Stimulated activated naive CD8-positive, alpha-beta T cell treated with anti-CD3 and anti-CD28 coated beads, Interleukin-15, Interleukin-2, amounts not matched to agents 100 ng/mL and 50 ng/mL, for 24 hours (primary cell): ENCODE data around the gene ESYT2.
A peak's percentile ranks its signal among the peaks of the same experiment; 100 is the strongest.
"Not testable (repeated sequence)": the region's sequence is repeated elsewhere in the genome, so short reads cannot be mapped to it uniquely, and the experiment has no call there.

Experiments used
- H3K27ac Mint-ChIP-seq: one replicate; pipeline ENCODE4 v1.8.0; 2021; ENCODE audit warnings: mild to moderate bottlenecking, mixed read lengths
- H3K27me3 Mint-ChIP-seq: one replicate; pipeline ENCODE4 v1.8.0; 2021; ENCODE audit warnings: mixed read lengths
- H3K36me3 Mint-ChIP-seq: one replicate; pipeline ENCODE4 v1.8.0; 2021; ENCODE audit warnings: low read depth, mixed read lengths
- H3K4me1 Mint-ChIP-seq: one replicate; pipeline ENCODE4 v1.8.0; 2021; ENCODE audit warnings: low read depth, mixed read lengths
- H3K4me3 Mint-ChIP-seq: one replicate; pipeline ENCODE4 v1.8.0; 2021; ENCODE audit warnings: mild to moderate bottlenecking, mixed read lengths
- H3K9me3 Mint-ChIP-seq: one replicate; pipeline ENCODE4 v1.8.0; 2021; ENCODE audit warnings: mixed read lengths

ESYT2 gene

GRCh38 chr7:158840604-158841003 lies 11.3 kb upstream of the ESYT2 start:
- Mint-ChIP-seq H3K27ac (no peak overlapping the region), H3K9me3 (no peaks in the 10 kb centered on the region), H3K4me1 (peaks cover 18% of the 10 kb centered on the region), H3K36me3 (no peaks in the 10 kb centered on the region), H3K4me3 (no peak overlapping the region), H3K27me3 (no peaks in the 10 kb centered on the region)

DNA sequence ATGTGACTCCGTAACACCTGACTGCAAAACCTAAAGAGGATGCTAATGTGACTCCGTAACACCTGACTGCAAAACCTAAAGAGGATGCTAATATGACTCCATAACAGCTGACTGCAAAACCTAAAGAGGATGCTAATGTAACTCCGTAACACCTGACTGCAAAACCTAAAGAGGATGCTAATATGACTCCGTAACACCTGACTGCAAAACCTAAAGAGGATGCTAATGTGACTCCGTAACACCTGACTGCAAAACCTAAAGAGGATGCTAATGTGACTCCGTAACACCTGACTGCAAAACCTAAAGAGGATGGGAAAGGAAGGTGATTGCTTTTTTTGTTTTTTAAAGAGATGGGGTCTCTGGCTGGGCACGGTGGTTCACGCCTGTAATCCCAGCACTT lies 9.9 kb upstream of the ESYT2 start:
- H3K4me1 Mint-ChIP-seq = peaks cover 13% of the 10 kb centered on the region
- not testable (repeated sequence) for H3K4me3 Mint-ChIP-seq, H3K36me3 Mint-ChIP-seq, H3K27me3 Mint-ChIP-seq, H3K9me3 Mint-ChIP-seq, H3K27ac Mint-ChIP-seq

DNA sequence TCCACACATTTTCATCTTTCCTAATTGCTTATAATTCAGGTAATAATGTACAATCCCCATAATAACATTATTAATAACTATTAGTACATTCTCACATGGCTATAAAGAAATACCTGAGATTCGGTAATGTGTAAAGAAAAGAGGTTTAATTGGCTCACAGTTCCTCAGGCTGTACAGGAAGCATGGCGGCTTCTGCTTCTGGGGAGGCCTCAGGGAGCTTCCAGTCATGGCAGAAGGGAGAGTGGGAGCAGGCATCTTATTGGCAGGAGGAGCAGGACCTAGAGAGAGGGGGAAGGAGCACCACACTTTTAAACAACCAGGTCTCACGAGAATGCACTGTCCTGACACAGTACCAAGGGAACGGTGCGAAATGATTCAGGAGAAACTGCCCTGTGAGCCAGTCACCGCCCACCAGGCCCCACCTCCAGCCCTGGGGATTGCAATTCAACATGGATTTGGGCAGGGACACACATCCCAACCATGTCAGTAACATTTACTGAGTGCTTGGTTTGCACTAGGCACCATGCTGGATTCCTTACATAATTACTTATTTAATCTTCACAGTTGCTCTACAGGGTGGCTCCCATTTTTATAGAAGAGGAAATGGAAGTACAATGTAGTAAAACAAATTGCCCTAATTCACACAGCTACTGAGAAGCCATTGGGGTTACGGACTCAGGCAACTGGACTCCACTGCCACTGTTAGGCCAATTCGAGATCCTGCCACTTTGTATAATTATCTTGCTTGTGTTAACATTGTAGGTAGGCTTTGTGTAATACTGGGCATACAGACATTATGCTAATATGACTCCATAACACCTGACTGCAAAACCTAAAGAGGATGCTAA lies 8.7 kb upstream of the ESYT2 start:
- H3K4me3 Mint-ChIP-seq = no peak overlapping the region
- H3K36me3 Mint-ChIP-seq = no peaks in the 10 kb centered on the region
- H3K27ac Mint-ChIP-seq = no peak overlapping the region
- no peaks in the 10 kb centered on the region for H3K27me3 Mint-ChIP-seq
- no peaks in the 10 kb centered on the region for H3K9me3 Mint-ChIP-seq
- peaks cover 8% of the 10 kb centered on the region for H3K4me1 Mint-ChIP-seq

- H3K27ac Mint-ChIP-seq = no peak overlapping the region
- H3K27me3 Mint-ChIP-seq = no peaks in the 10 kb centered on the region
- H3K4me3 Mint-ChIP-seq = no peak overlapping the region
- no peaks in the 10 kb centered on the region for H3K4me1 Mint-ChIP-seq
- H3K9me3 Mint-ChIP-seq = no peaks in the 10 kb centered on the region
- H3K36me3 Mint-ChIP-seq = no peaks in the 10 kb centered on the region
Observed at GRCh38 chr7:158836692-158837091, 7.4 kb upstream of the ESYT2 start.

DNA sequence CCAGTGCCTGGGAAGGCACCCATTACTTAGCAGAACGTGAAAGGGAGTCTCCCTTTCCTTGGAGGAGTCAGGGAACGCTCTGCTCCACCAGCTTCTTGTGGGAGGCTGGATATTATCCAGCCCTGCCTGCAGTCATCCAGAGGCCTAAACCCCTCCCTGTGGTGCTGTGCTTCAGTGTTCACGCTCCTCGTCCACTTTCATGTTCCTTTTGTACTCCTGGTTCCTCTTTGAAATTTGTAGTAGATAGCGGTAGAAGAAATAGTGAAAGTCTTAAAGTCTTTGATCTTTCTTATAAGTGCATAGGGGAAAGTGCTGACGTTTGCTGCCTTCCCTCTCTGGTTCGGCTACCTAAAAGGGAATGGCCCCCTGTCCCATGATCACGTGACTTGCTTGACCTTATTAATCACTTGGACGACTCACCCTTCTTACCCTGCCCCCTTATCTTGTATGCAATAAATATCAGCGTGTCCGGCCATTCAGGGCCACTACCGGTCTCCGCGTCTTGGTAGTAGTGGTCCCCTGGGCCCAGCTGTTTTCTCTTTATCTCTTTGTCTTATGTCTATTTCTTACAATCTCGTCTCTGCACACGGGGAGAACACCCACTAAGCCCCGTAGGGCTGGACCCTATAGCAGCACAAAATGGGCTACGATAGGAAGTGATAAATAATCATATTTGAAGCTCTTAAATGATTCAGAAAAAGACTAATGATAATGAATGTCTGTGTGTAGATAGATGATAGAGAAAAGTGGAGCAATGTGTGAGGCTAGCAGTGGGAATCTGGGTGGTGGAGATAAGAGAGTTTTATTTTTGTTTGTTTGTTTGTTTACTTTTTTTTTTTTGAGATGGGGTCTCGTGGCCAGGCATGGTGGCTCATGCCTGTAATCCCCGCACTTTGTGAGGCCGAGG lies 5.8 kb upstream of the ESYT2 start:
- Mint-ChIP-seq H3K4me1 (peaks cover 8% of the 10 kb centered on the region), H3K9me3 (no peaks in the 10 kb centered on the region), H3K27me3 (no peaks in the 10 kb centered on the region), H3K27ac (no peak overlapping the region), H3K36me3 (no peaks in the 10 kb centered on the region), H3K4me3 (no peak overlapping the region)

- no peaks in the 10 kb centered on the region for H3K27me3 Mint-ChIP-seq
- no peaks in the 10 kb centered on the region for H3K9me3 Mint-ChIP-seq
- H3K27ac Mint-ChIP-seq = no peak overlapping the region
- H3K4me3 Mint-ChIP-seq = no peak overlapping the region
- peaks cover 1% of the 10 kb centered on the region for H3K36me3 Mint-ChIP-seq
- H3K4me1 Mint-ChIP-seq = peaks cover 10% of the 10 kb centered on the region
Observed at GRCh38 chr7:158832994-158833393, 3.7 kb upstream of the ESYT2 start.

GRCh38 chr7:158831738-158832091 lies 2.4 kb upstream of the ESYT2 start:
- H3K27me3 Mint-ChIP-seq = no peaks in the 10 kb centered on the region
- no peaks in the 10 kb centered on the region for H3K9me3 Mint-ChIP-seq
- peaks cover 11% of the 10 kb centered on the region for H3K36me3 Mint-ChIP-seq
- H3K4me1 Mint-ChIP-seq = peaks cover 23% of the 10 kb centered on the region
- H3K27ac Mint-ChIP-seq = no peak overlapping the region
- no peak overlapping the region for H3K4me3 Mint-ChIP-seq

DNA sequence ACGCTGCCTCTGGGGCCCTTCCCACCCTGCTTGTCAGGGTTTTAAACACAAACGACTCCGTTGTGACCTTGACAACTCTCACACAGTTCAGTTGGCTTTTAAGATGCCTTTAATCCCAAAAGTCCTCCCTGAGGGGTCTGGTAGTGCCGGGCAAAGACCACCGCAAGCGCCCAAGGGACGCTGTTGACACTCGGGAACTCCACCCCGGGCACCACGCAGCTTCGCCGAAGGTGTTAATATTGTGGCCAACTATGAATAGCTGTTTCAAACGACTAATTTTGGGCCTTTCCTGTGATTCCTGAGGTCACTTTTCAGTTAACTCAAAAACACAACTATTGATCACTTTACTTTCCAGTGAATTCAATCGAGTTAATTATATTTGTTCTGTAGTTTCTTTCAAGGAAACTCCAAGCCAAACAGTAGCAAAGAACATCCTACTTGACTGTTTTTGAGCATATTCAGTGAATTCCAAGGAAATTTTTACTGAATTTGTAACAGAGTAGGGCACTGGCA lies 958 bp upstream of the ESYT2 start:
- Mint-ChIP-seq H3K4me1 (peaks cover 37% of the 10 kb centered on the region), H3K9me3 (no peaks in the 10 kb centered on the region), H3K4me3 (peak overlapping the region; percentile 82), H3K27me3 (no peaks in the 10 kb centered on the region), H3K27ac (peak overlapping the region; percentile 91), H3K36me3 (peaks cover 16% of the 10 kb centered on the region)

DNA sequence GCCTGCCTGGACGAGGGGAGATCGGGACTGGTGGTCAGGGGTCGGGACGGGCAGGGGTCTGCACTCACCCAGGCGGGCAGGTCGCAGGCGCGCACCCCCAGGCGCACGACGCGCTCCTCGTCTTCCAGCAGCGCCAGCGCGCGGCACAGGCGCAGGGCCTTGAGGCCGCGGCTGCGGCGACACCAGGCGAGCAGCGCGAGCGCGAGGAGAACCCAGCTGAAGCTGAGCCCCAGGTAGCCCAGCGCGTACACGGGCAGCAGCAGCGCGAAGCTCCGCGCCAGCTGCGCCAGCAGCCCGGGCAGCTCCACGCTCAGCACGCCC lies 328 bp downstream of the ESYT2 start:
- Mint-ChIP-seq H3K27ac (peak overlapping the region; percentile 65), H3K9me3 (no peaks in the 10 kb centered on the region), H3K36me3 (peaks cover 16% of the 10 kb centered on the region), H3K4me3 (peak overlapping the region; percentile 94), H3K4me1 (peaks cover 50% of the 10 kb centered on the region), H3K27me3 (no peaks in the 10 kb centered on the region)

DNA sequence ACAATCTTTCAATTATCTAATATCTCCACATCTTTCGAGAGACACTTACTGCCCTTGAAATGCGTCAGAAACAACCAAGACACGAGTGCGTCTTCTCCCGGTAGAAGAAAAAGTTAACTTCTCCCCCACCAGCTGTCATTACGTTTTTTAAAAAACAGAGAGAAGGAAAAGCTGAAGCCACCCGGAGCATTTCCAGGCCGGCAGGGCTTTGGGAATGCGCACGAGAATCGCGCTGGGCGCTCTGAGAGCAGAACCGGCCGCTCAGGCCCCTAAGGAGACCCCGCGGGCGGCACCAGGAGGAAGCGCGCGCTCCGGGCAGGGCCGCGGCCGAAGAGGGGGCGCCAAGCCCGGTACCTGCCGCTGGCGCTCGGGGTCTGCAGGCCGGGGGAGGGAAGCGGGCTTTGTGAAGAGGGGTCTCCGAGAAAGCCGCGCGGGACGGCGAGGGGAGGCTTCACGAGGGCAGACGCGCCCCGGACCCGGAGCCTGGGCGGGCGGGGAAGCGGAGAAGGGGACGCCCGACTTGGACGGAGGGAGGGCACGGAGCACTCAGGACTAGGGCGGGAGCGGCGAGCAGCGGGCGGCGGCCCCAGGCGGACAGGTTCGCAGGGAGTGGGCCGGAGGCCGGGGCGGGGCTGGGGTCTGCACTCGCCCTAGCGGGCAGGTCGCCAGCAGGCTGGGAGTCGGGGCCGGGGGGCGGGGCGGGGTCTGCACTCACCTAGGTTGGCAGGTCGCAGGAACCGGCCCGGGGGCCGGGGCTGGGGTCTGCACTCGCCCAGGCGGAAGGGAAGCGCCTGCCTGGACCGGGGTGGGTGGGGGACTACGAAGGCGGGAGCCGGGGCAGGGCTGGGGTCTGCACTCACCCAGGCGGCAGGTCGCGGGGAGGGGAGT lies 932 bp downstream of the ESYT2 start:
- H3K9me3 Mint-ChIP-seq = no peaks in the 10 kb centered on the region
- no peaks in the 10 kb centered on the region for H3K27me3 Mint-ChIP-seq
- peaks cover 55% of the 10 kb centered on the region for H3K4me1 Mint-ChIP-seq
- peaks cover 16% of the 10 kb centered on the region for H3K36me3 Mint-ChIP-seq
- peak overlapping the region; percentile 87 for H3K27ac Mint-ChIP-seq
- peak overlapping the region; percentile 94 for H3K4me3 Mint-ChIP-seq

DNA sequence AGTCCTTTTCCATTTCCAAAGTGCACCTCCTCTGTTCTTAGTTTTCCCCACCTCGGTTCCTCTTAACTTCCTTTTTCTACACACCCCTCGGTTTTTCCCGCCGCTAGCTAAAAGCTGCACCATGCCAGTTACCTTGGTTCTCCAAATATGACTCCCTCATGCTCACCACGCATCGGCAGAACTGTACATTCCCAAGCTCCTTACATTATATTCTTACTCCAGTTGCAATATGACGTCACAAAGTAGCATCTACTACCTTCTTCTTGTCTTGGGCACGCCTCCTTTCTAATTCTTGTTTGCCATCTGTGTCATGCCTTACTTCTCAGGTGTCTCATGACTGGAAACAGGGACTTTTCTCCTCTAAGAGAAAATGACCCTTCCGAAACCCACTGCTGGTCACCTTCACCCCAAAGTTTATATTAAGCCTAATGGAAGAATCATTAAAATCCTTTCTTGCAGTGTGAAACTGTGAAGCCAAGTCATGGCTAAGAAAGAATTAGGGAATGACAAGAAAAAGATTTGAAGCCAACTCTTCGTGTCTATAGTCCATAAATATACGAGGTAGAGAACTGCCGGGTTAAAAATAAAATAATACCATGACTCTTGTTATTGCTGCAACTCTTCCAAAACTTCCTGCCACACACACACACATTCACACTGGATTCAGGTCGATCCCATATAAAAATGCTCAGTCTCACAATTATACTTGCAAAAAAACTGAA lies 1.7 kb downstream of the ESYT2 start:
- Mint-ChIP-seq H3K27ac (peak overlapping the region; percentile 87), H3K36me3 (peaks cover 16% of the 10 kb centered on the region)

DNA sequence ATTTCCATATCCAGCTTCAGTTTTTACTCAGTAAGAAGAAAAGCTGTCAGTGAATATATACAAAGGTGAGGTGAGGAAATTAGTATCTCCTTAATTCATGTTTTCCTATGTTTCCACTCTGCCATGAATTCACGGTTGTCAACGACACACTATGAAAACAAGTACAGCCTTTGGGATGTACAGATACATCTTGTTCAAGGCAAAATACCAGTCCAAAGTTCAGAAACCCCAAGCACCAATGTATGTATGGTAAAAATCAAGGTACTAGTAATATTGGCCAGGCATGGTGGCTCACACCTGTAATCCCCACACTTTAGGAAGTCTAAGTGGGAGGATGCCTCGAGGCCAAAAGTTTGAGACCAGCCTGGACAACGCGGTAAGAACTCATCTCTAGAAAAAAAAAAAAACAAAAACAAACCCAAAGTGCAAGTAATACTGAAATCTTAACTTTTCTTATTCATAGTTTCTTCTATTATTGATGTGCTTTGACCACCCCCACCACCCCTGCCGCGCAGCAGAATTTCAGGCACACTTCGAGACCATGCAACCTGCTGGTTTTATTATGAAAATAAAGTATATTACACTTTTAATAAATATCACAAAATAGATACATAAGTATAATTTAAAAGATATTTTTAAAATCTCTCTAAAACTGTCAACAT lies 3.5 kb downstream of the ESYT2 start:
- H3K4me3 Mint-ChIP-seq = peak overlapping the region; percentile 45
- no peaks in the 10 kb centered on the region for H3K9me3 Mint-ChIP-seq
- H3K27me3 Mint-ChIP-seq = no peaks in the 10 kb centered on the region
- peaks cover 75% of the 10 kb centered on the region for H3K4me1 Mint-ChIP-seq
- peak overlapping the region; percentile 73 for H3K27ac Mint-ChIP-seq
- peaks cover 16% of the 10 kb centered on the region for H3K36me3 Mint-ChIP-seq

More for the DNA sequence above, 1.7 kb downstream of the ESYT2 start:
- Mint-ChIP-seq H3K27me3 (no peaks in the 10 kb centered on the region), H3K4me3 (peak overlapping the region; percentile 94), H3K9me3 (no peaks in the 10 kb centered on the region), H3K4me1 (peaks cover 61% of the 10 kb centered on the region)

DNA sequence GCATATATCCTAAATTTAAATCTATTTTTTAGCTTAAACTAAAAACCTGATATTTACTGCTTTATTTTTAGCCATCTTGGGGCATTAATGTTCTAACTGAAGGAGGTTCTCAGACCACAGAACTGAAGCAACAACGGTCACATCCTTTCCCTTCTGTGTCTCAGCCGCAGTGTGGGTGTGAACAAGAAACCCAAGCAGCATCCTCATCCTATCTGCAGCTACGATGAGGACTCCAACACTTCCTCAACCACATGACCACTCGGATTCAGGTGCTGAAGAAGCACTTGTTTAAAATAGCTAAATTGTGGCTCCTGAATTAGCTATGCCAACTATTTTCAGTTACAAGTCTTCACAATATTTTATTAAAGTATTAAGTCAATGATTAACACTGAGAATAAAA lies 5.3 kb downstream of the ESYT2 start:
- Mint-ChIP-seq H3K27me3 (no peaks in the 10 kb centered on the region), H3K9me3 (no peaks in the 10 kb centered on the region), H3K27ac (peak overlapping the region; percentile 87), H3K36me3 (peaks cover 16% of the 10 kb centered on the region), H3K4me1 (peaks cover 84% of the 10 kb centered on the region), H3K4me3 (peak overlapping the region; percentile 68)
